ENCODE data around the gene EVL. TPM values are rescaled to one million over a fixed set of nuclear protein-coding genes. Genes with fewer than 3 reads are reported as not detected.

The EVL gene
- total RNA-seq, 1 donor from 2014 or later = 36.2 TPM

DNA sequence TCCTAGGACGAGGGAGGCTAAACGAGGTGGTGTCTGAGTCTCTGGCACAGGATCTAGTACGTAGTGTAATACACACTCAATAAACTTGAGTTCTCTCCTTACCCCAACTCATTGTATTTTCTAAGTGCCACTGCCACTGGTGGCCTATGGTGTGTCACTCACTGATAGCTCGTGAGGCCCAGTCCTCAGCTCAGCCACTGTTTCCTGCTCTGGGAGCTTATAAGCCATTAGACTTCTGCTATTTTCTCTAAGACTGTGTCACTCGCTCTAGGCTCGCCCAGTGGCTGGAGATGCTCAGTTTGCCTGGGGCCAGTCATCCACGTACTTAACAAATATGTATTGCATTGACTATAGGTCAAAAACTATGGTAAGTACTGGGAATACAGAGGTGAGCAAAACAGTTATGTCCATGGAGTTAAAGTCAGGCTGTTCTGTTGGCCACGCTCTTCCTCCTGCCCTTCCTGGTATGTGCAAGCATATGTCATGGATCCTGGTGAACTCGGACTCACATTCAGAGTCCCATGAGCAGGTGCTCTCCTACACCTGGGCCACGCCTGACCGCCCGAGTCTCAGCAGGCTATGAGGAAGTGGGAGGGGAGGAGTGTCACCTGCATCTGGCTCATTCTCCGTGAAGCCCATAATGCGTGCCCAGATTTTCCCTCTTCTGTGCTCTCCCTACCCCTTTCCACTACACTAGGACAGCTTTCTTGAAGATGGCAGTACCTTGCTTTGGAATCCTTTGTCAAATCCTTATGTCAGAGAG, 52.6 kb downstream of the EVL start:
- intact Hi-C loops (cut with DNase I) = no loop called here
- no peak for ATAC-seq (ENCODE audit: poor library complexity)
- no peak for DNase-seq

DNA sequence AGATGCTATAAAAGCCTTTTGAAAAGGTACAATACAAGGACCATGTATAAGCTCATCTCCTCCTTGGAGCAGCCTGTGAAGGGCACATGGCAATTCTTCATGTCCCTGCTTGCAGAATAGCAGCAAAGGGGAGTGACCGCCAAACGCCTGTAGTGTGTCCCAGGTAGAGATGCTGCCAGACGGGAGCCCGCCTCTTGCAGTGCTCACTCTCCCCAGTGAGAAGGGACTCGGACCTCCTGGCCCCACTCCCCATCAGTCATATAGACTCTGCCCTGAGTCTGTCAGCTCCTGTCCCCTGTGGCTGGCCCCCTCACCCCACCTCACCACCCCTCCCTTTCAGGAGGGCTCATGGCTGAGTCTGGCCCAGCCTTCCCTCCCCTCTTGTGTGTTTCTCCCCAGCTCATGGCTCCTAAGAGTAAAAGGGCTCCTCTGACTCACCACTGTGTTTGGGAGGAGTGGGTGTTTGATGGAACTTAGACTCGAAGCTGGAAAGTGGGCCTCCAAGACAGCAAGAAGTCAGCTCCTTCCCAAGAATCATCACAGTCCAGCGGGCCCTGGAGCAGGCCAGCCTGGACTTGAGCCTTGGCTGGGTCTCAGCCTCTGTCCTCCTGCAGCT, 53.3 kb downstream of the EVL start:
- DNase-seq (no peak), ATAC-seq (ENCODE audit: poor library complexity) (no peak)
- intact Hi-C loops (cut with DNase I) = no loop called here

DNA sequence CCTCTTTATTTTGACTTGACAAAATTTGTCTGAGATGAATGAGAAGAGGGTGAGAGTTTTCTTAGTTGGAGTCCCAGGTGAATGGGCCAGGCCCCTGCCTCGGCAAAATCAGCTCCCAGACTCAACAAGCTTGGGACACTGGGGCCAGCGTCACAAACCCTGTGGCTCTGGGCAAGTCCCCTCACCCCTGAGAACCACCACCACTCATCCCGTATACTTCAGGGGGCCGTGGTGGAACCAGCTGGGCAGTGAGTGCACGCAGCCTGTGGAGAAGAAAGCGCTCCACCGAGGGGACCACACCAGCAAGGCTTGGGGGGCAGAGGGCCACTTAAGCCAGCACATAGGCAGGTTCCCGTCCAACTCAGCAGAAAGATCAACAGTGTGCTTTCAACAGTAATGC, 54.0 kb downstream of the EVL start:
- no peak for DNase-seq
- intact Hi-C loops (cut with DNase I) = no loop called here

DNA sequence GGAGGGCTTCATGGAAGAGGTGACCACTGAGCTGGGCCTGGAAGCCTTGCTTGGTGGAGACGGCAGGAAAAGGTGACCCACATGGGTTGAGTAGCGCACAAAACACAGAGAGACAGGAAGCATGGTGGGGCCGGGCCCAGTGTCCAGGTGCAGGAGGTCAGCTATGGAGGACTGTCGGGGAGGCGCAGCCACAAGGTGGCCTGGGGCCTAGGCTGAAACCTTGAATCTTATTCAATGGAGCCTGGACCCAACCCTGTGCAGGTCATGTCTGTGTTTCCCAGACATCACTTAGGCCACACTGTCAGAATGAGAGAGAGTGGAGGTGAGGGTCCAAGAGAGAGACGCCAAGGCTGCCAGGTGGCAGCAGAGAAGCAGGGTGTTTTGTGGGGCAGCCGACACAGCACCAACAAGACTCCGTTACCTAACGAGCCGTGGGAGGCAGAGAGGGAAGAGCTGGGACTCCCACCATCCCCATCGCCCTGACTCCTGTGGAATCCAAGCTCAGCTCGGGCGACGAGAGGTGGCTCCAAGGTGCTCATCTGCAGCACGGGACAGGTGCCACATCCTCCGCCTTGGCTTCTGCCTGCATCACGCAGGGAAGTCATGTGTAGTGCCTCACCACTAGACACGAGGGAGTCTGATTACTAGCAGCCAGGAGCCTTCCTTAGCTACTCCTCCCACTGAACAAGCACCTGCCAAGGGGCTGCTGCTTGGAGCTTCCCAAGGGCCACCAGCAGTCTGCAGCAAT, 55.5 kb downstream of the EVL start:
- intact Hi-C loops (cut with DNase I) = no loop called here
- ATAC-seq (ENCODE audit: poor library complexity) (no peak), DNase-seq (no peak)

More for the DNA sequence above, 54.0 kb downstream of the EVL start:
- ATAC-seq (ENCODE audit: poor library complexity) = no peak

DNA sequence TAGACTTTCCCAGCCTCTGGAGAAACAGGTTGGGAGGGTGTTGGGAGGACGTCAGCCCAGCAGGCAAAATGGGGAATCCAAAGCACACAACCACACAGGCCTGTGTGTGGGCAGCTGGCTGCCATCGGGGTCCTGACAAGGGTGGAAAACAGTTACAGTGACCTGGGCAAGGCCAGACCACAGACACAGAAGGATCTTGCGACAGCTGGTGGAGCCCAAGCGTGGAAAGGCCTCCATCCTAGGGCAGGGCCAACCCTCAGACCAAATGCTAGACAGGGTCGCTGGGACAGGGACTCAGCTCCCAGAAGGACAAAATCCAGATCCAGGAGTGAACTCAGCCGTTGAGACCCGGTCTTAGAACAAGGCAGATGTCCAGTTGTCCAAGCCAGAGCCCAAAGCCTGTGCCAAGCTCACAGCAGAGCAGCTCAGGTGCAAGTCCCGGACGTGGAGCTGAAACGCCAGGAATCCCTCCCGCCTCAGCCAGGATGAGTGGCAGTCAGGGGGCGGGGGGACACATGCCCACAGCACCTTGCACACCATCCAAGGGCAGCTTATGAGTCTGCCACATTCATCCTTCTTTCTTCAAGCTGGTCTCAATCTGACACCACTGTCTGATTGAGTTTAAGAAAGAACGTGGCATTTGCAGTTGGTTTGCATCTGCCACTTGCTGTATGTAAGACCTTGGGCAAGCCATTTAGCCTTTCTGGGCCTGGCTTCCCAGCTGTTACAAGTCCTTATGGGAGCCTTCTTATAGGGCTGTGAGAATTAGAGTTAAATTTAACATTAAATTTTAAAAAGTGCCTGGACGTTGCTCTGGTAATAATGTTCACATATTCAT, 56.6 kb downstream of the EVL start:
- no peak for DNase-seq
- intact Hi-C loops (cut with DNase I) = no loop called here
- ATAC-seq (ENCODE audit: poor library complexity) = no peak

DNA sequence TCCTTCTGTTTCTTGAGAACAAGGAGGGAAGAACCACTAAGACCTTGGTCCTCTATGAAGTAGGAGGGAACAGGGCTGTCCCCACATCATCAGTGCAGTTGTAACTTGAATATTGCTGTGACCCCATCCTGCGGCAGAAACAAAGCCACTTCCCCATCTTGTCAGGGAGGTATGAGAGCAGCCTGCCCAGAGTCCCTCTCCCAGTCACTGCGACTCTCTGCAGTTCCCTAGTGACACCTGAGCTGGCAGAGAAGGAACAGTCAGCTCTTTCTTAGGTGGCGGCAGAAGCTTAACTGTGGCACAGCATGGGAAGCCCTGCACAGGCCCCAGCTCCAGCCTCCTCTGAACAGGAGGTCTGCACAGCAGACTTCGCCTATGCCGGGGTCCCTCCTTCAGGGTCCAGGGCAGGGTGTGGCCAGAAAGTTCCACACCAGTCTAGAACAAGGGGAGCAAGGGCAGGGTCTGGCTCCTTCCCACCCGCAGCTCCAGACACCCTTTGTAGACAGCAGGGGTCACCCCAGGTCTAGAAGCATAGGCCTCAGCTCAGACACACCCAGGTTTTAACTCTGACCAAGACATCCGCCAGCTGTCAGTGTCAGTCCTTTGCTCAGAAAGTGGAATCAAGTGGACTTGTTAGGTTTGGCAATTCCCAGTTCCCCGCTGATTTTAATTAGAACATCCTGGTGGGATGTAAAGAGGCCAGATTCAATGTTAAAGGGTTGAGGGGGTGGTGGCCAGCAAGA, 57.4 kb downstream of the EVL start:
- intact Hi-C loops (cut with DNase I) = no loop called here
- DNase-seq (no peak), ATAC-seq (ENCODE audit: poor library complexity) (no peak)

DNA sequence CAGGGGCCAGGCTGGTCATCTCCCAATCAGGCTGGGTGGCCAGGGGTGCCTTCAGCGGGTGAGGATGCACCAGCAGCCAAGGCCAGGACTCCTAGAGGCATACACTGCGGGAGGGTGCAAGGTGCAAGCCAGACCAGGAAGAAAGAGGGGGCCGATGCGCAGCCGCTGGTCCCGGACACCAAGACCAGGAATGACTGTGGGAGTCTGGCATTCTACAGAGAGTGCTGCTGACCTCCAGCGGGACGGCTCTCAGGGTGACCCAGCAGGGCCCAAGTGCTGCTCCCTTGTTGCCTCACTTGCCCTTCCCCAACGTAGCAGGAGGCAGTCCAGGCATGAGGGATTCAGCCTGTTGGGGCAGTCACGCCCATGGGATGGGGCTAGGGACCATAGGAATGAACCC, 58.4 kb downstream of the EVL start:
- DNase-seq (no peak), ATAC-seq (ENCODE audit: poor library complexity) (no peak)
- intact Hi-C loops (cut with DNase I) = no loop called here

DNA sequence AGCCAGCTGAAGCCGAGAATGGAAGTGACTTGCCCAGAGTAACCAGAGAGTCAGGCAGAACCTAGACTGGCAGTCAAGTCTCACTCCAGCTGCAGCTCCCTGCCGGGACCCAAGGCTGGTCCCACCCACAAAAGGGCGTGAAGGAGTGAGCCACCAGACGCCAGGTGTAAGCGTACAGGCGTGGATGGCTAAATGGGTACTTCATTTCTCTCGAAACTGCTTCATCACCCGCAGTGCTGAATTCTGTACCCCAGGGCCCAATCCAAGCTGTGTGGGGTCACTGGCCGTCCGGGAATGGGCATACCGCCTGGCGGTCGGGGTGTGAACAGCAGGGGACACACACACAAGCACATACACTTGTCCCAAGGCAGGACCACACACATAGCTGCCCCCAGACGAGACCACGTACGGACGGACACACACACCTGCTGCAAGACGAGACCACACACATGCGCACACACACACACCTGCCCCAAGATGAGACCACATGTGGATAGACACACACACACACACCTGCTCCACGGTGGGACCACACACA, 59.4 kb downstream of the EVL start:
- no peak for DNase-seq
- intact Hi-C loops (cut with DNase I) = no loop called here
- ATAC-seq (ENCODE audit: poor library complexity) = no peak

DNA sequence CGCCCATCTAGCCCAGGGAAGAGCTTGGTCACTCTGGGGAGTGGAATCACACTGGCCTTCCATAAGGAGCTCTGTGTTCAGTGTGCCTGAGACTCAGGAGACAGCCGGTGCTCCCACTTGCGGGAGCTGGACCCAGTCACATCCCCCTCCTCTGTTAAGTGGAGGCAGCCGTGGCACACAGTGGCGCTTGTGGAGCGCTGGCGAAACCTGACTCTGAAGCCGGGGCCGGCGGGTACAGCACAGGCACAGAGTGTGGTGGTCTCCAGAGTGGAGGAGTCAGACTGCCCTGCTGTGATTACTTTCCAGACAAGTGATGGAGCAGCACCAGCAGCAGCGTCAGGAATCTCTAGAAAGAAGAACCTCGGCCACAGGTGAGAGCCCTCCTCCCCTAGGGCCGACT, 61.2 kb downstream of the EVL start:
- ATAC-seq (ENCODE audit: poor library complexity) (no peak), DNase-seq (no peak)
- intact Hi-C loops (cut with DNase I) = no loop called here

DNA sequence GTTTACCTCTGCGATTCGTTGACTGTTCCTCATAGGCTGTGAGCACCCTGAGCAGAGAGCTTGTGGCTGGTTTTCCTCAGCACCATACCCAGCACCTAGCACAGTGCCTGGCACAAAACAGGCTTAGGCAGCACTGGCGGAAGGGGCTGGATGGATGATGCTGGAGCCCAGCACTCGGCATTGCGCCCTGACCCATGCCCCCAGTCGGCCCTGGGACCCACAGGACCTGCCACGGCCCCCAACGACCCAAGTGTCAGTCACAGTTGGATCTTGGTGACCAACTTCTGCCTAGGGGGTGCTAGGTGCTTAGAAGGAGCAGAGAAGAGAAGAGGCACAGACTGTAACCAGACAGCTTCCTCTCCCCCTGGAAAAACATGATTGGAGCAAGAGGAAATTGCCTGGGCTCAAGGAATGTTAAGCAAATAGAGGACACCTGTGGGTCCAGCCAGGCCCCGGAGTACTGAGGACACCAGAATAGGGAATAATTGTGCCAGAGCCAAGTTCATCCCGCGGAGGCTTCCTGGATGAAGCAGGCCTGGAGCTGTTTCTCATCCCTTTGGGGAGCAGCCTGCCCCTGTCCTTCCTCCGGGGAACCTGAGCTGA, 62.7 kb downstream of the EVL start:
- ATAC-seq (ENCODE audit: poor library complexity) (no peak), DNase-seq (no peak)
- intact Hi-C loops (cut with DNase I) = no loop called here

DNA sequence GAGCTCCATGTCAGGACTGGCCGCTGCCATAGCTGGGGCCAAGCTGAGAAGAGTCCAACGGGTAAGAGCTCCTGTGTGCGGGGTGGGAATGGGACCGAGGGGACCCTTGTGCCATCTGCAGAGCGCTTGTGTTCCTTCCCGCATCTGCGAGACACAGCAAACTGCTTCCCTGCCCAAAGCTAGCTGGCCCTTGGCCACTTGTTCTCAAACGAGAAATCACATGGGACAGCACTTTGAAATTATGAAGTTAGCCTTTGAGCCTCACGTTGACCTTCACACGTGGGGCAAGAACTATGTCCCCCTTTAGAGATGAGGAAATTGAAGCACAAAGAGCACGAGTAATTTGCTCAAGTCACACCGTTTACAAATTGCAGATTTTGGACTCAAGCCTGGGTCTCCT, 63.5 kb downstream of the EVL start:
- intact Hi-C loops (cut with DNase I) = no loop called here
- DNase-seq (no peak), ATAC-seq (ENCODE audit: poor library complexity) (no peak)

DNA sequence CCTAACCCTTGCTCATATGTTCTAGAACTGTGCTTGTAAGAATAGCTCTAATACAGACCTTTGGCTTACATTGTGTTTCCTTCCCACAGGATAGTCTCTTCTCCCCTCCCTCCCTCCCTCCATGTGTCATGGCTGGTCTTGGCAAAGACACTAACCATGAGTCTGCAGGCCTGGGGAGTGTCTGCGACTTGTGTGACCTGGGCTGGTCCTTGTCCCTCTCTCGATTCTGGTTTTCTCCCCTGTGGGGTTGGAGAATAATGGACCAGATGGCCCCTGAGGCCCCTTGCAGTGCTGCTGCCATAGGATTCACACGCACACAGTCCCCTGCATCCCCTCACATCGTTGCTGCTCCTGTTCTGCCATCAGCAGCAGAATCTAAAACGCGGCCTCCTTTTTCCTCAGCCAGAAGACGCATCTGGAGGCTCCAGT, 64.0 kb downstream of the EVL start:
- peak; percentile 66 for ATAC-seq (ENCODE audit: poor library complexity)

DNA sequence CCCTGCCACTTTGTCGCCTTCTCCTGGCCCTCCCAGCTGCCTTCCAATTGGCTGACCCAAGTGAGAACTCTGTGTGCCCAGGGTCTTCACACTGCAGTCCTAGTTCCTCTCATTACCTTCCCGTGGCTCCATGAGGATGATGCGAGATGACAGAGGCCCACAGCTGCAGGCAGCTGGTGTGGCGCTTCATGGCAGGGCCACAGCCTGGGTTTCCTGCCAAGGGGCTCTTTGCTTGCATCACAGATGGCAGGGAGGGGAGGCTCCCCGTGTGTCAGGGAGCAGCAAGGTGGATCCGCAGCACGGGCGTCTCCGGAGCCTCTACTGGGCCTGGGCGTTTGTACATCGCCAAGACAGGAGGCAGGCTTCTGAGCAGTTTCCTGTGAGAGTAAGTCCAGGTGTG, 65.3 kb downstream of the EVL start:
- no peak for ATAC-seq (ENCODE audit: poor library complexity)
- no peak for DNase-seq
- intact Hi-C loops (cut with DNase I) = no loop called here

More for the DNA sequence above, 64.0 kb downstream of the EVL start:
- DNase-seq = no peak
- intact Hi-C loops (cut with DNase I) = no loop called here

DNA sequence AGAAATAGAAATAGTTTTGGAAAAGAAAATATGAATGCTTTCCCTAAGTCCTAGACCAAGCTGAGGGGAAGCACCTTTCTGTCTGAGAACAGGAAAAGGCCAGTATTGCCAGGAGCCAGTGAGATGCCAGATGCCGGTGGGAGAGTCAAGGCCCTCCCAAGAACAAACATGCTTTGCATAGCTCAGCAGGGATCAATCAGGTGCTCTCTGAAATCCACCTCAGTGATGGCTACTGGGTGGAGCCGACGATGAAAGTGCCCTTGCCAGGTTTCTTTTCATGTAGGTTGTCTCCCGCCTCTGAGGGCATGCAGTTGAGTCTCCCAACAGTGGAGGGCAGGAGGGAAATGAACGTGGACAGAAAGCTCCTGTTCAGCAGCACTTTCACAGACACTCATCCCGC, 66.0 kb downstream of the EVL start:
- intact Hi-C loops (cut with DNase I) = no loop called here
- DNase-seq = no peak
- ATAC-seq (ENCODE audit: poor library complexity) = no peak

DNA sequence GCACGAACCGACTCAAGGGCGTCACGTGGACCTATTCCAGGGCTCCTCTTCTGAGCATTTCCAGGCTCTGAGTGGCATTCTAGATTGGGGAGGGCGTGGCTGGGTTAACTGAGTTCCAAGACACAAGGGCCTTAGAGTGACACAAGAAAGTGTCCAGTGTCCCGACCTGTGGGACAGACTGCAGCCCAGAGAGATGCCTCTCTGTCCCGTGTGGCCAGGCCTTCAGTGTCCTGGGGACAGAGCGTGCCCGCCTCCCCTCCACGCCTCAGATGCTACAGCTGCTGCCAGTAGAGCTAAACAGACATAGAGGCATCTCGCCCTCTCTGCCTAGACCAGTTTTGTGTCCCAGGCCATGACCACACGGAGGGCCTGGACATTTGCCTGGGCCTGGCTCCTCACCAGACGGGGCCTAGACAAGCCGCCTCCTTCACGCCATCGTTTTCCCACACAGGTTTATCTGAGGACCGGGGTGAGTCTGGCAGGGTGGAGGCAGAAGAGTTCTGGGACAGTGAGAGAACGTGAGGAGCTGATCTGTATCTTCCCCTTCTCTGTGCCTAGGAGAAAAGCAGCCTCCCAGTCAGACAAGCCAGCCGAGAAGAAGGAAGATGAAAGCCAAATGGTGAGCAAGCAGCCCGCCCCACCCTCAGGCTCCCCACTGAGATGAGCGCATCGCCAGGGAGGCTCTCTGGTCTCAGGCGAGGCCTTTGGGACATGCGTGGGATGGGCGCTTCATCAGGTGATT, 67.1 kb downstream of the EVL start:
- intact Hi-C loops (cut with DNase I) = no loop called here
- DNase-seq (no peak), ATAC-seq (ENCODE audit: poor library complexity) (no peak)

DNA sequence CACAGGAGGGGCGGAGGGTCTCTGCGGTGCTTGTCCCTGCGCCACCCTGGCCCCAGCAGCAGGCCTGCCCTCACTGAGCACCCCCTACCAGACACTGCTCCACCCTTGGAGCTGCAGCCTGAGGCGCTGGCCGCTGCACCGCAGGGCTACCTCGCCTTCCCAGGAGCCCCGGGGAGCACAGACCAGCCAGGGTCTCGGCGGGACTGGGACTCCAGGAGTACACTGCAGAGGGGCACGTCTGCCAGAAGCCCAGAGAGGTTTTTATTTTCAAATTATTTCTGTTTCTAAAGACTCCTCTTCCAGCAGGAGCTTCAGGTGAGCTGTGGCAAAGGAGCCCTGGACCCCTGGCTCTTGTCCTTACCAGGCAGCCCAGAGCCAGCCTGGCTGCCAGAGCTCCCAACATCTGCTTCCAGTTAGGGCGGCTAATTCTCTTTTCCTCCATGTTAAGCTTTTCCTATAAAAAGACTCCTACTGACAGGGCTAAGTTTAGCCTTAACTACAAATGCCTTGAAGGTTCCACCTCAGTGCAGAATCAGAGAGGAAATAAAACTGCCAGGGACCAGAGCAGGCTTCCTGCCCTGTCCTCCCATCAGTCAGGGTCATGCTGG, 67.8 kb downstream of the EVL start:
- intact Hi-C loops (cut with DNase I) = no loop called here
- ATAC-seq (ENCODE audit: poor library complexity) = no peak
- DNase-seq = no peak

DNA sequence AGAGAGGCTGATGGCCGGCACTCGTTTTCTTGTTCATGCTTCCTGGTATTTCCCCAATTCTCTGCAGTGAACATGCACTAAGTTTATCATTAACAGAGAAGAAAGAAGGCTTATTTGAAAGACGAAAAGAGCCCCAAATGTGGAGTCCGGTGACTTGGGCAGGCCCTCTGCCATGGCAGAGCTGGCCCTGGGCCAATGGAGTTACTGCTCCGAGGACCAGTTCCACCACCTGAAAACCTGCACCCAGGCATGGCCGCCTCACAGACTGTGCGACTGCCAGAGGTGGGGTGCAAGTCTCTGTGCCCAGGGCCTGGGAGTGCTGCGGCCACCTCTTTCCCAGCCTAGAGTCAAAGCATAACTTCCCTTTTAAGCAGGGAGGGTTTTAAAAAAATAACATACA, 69.4 kb downstream of the EVL start:
- no peak for ATAC-seq (ENCODE audit: poor library complexity)
- intact Hi-C loops (cut with DNase I) = no loop called here
- DNase-seq = no peak

Data from Right ventricle myocardium superior (tissue), 1 donor.